Measurements from ENCODE around the gene ATP2C2.

DNA sequence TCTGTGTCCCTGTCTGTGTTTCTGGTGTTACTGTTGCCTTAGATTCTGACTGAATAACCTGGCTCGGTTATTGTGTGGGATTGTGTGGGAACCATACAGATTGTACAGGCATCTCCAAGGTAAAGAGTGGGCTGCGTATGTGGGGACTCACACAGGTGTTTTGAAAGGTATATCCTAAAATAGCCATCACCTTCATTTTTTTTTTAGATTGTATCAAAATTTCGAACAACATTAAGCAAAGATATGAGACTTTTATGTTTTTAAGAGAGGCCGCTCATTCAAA is 53.5 kb downstream of the ATP2C2 start:
- TF ChIP-seq, protein P1, sequence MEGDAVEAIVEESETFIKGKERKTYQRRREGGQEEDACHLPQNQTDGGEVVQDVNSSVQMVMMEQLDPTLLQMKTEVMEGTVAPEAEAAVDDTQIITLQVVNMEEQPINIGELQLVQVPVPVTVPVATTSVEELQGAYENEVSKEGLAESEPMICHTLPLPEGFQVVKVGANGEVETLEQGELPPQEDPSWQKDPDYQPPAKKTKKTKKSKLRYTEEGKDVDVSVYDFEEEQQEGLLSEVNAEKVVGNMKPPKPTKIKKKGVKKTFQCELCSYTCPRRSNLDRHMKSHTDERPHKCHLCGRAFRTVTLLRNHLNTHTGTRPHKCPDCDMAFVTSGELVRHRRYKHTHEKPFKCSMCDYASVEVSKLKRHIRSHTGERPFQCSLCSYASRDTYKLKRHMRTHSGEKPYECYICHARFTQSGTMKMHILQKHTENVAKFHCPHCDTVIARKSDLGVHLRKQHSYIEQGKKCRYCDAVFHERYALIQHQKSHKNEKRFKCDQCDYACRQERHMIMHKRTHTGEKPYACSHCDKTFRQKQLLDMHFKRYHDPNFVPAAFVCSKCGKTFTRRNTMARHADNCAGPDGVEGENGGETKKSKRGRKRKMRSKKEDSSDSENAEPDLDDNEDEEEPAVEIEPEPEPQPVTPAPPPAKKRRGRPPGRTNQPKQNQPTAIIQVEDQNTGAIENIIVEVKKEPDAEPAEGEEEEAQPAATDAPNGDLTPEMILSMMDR (IDR thresholded peaks at IDR 0.05): no peak
- TF ChIP-seq POLR2AphosphoS5 (IDR thresholded peaks at IDR 0.05): no peak
